ENCODE measurements around the gene DACT3. TPM values are rescaled to one million over a fixed set of nuclear protein-coding genes. Genes with fewer than 3 reads are reported as not detected.

Gene DACT3
- total RNA-seq, 4 donors from 2014 or later: 1.7 to 3.2 (median 2.7) TPM

DNA sequence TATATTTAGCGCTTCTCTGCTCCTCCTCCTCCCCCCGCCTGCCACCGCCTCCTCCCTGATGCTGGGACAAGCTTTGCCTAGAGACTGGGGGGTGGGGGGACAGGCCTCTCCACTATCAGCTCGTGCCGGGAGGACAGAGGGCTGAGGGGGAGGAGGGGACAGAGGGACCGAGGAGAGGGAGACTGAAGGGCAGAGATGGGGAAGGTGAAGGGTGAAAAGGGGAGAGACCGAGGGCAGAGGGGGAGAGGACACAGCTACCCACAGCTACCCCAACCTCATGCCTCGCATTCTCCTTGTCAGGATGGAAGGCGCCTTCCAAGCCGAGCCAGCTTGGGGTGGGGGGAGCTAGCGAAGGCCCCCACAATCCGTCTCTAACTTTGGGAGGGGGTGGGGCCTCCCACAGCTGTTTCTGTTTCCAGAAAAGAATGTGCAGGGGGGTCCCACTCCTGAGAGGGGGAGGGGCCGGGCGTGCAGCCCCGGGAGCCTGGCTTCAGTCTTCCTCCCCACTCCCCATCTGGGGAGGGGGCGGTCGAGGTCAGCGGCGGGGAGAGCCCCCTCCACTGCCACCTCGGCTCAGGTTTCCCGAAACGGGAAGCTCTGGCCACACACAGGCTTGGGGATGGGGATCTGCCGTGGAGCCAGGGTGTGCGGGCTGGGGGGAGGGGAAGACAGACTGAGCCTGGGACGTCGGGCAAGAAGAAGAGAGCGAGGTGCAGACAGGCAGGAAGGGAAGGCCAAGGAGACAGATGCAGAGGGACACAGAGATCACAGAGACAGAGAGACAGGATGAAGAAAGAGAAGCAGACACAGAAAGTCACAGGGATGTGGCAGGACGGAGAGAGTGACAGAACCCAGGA, 1.6 kb downstream of the DACT3 start:
- Histone ChIP-seq H3K9me3 (no peaks in the 10 kb centered on the region), H3K4me3 (replicated peaks in 1 of 3) (no peak overlapping the region), H3K4me1 (peaks cover 19 to 20% of the 10 kb centered on the region in 2 donors), H3K36me3 (no peaks in the 10 kb centered on the region), H3K27me3 (no peaks in the 10 kb centered on the region), H3K27ac (no peak overlapping the region)
- intact Hi-C loops (cut with DNase I): loop anchor here (5.0 kb wide), 3 partner anchors 42 to 132 kb away; partner anchors contain the start of gene CALM3
- 5 to 12% methylated on average over 20 to 28 of the region's 28 CpGs for WGBS, 2 donors
- peak in 1 of 2 donors; percentile 34 for DNase-seq
- no peak for TF ChIP-seq POLR2A (IDR thresholded peaks at IDR 0.05)
- TF ChIP-seq, protein P1, sequence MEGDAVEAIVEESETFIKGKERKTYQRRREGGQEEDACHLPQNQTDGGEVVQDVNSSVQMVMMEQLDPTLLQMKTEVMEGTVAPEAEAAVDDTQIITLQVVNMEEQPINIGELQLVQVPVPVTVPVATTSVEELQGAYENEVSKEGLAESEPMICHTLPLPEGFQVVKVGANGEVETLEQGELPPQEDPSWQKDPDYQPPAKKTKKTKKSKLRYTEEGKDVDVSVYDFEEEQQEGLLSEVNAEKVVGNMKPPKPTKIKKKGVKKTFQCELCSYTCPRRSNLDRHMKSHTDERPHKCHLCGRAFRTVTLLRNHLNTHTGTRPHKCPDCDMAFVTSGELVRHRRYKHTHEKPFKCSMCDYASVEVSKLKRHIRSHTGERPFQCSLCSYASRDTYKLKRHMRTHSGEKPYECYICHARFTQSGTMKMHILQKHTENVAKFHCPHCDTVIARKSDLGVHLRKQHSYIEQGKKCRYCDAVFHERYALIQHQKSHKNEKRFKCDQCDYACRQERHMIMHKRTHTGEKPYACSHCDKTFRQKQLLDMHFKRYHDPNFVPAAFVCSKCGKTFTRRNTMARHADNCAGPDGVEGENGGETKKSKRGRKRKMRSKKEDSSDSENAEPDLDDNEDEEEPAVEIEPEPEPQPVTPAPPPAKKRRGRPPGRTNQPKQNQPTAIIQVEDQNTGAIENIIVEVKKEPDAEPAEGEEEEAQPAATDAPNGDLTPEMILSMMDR (IDR thresholded peaks at IDR 0.05): no peak

DNA sequence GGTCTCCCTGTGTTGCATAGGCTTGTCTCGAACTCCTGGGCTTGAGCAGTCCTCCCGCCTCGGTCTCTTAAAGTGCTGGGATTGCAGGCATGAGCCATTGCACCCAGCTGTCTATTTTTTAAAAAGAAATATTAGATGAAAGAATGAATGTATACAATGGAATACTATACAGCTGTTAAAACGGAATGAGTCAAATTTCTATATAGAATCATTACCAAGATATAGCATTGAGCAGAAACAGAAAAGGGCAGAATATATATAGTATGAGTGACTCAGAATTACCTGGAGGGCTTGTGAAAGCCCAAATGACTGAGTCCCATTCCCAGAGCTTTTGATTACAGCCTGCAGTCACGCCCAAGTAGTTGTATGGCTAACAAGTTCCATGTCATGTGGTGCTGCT, 4.4 kb downstream of the DACT3 start:
- H3K27ac ChIP-seq: no peak overlapping the region
- no peaks in the 10 kb centered on the region for H3K27me3 ChIP-seq
- peaks cover 15 to 17% of the 10 kb centered on the region in 2 donors for H3K4me1 ChIP-seq
- no peak overlapping the region for H3K4me3 ChIP-seq (replicated peaks in 1 of 3)
- DNase-seq: no peak
- H3K36me3 ChIP-seq: no peaks in the 10 kb centered on the region
- no peaks in the 10 kb centered on the region for H3K9me3 ChIP-seq
- WGBS, 2 donors: 92 to 96% methylated on average over 5 of the region's 5 CpGs
- intact Hi-C loops (cut with DNase I): no loop called here
- TF ChIP-seq POLR2A (IDR thresholded peaks at IDR 0.05): no peak
- TF ChIP-seq, protein P1 (IDR thresholded peaks at IDR 0.05): no peak

DNA sequence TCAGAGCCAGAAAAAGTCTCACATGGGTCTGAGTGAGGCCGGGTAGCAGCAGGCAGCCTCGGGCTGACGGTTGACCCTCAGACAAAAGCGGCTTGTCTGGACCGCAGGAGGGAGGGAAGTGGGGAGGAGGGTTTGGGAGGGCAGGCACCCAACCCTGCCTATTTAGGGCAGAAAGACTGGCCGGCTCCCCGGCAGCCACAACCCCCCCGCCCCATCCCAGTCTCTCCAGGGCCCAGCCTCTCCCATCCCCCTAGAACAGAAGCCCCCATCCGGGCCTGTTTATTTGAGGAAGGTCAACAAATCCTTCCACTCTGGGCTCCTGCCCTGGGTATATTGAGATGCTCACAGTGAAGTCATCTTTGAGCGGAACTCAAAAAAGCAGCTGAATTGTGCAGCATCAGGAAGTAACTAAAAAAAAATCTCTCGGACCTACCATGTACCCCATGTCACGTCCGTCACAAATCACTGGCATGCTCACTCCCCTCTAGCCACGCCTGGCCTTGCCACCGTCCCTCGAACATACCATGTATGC, 6.3 kb downstream of the DACT3 start:
- DNase-seq: no peak
- no peak for TF ChIP-seq POLR2A (IDR thresholded peaks at IDR 0.05)
- intact Hi-C loops (cut with DNase I): no loop called here
- H3K9me3 ChIP-seq: no peaks in the 10 kb centered on the region
- H3K4me3 ChIP-seq (replicated peaks in 1 of 3): no peak overlapping the region
- H3K27ac ChIP-seq: no peak overlapping the region
- H3K27me3 ChIP-seq: no peaks in the 10 kb centered on the region
- no peaks in the 10 kb centered on the region for H3K36me3 ChIP-seq
- H3K4me1 ChIP-seq: peaks cover 4 to 5% of the 10 kb centered on the region in 2 donors
- WGBS, 2 donors: 62 to 65% methylated on average over 13 to 16 of the region's 16 CpGs

DNA sequence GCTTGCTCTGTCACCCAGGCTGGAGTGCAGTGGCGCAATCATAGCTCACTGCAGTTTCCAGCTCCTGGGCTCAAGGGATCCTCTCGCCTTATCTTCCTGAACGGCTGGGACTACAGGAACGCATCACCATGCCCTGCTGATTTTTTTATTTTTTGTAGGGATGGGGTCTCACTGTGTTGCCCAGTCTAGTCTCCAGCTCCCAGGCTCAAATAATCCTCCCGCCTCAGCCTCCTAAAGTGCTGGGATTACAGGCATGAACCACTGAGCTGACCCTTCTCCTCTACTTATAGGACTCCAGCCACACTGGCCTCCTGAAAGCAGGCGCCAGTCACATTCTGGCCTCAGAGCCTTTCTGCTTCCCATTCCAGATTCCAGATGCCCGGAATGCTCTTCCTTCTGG, 10.5 kb downstream of the DACT3 start:
- intact Hi-C loops (cut with DNase I): no loop called here
- H3K27me3 ChIP-seq: peaks cover 4% of the 10 kb centered on the region
- no peak for TF ChIP-seq POLR2A (IDR thresholded peaks at IDR 0.05)
- TF ChIP-seq, protein P1 (IDR thresholded peaks at IDR 0.05): no peak
- no peak overlapping the region for H3K4me3 ChIP-seq (replicated peaks in 1 of 3)
- DNase-seq: no peak
- H3K27ac ChIP-seq: no peak overlapping the region
- no peaks in the 10 kb centered on the region for H3K36me3 ChIP-seq
- no peaks in the 10 kb centered on the region for H3K9me3 ChIP-seq
- 89 to 91% methylated on average over 7 of the region's 7 CpGs for WGBS, 2 donors
- H3K4me1 ChIP-seq: no peaks in the 10 kb centered on the region

DNA sequence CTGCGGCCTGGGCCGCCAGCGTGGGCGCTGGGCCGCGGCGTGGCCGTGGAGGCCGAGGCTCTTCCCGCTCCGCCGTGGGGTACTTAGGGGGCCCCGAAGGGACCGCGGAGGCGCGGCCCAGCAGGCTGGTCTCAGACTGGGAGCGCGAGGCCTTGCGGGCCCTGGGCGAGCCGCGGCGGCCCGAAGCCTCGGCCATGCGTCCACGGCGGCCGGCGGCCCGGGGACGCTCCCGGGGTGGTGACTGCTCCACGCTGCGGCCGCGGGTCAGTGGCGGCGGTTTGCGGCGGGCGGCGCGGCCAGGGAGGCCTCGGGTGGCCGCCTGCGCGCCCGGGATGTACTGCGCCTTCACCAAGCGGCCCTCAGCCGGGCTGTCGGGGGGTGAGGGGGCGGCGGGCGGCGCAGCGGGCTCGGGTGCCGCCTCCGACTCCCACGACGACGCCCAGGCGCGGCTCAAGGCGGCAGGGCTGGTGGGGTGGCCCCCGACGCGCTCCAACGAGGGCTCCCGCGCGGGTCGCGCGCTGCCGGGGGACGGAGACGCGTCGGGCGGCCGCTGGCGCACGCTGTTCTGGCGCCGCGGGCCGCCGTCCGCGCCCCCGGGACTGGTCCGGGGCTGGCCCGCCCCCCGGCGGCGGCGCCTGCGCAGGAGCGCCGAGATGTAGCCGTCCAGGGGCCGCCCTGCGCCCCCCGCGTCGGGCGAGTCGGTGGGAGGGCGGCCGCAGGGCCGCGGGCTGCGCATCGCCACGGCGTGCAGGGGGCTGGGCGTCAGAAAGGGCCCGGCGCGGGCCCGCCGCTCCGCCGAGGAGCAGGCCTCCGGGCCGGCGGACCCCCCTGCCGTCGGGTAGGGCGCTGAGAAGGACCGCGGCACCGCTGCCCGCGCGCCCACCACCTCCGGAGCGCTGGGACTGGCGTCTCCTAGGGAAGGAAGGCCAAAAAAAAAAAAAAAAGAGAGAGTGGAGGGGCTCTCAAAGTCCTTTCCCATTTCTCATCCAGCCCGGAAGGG, 11.7 kb downstream of the DACT3 start:
- intact Hi-C loops (cut with DNase I): no loop called here
- Histone ChIP-seq H3K4me1 (no peaks in the 10 kb centered on the region), H3K9me3 (no peaks in the 10 kb centered on the region), H3K27ac (no peak overlapping the region), H3K27me3 (peaks cover 4% of the 10 kb centered on the region), H3K36me3 (no peaks in the 10 kb centered on the region), H3K4me3 (replicated peaks in 1 of 3) (no peak overlapping the region)
- DNase-seq: no peak
- 39 to 48% methylated on average over 21 to 24 of the region's 144 CpGs for WGBS, 2 donors
- no peak for TF ChIP-seq POLR2A (IDR thresholded peaks at IDR 0.05)
- TF ChIP-seq, protein P1 (IDR thresholded peaks at IDR 0.05): no peak

Measured in thyroid gland (tissue), 4 donors.